Right lobe of liver (tissue), 6 donors: ENCODE measurements around the gene CAMK4. TPM values are rescaled to one million over a fixed set of nuclear protein-coding genes. Genes with fewer than 3 reads are reported as not detected.

ENCODE experiments used
- ATAC-seq, 4 donors: fragments of 200-7000 bp; cut with Tn5 transposase; one replicate each; pipeline ENCODE4 v1.9.1; 2020; ENCODE audit warnings: mild to moderate bottlenecking in 4 of 4, moderate library complexity in 4 of 4
- DNase-seq, 3 donors: peaks; one replicate each; pipeline ENCODE4 v3.0.0-alpha.2; 2020
- H3K27ac ChIP-seq, 3 donors: fragments of 200-600 bp; one replicate each; pipeline ENCODE4 v1.8.0; 2022
- H3K27me3 ChIP-seq, 2 donors: fragments of 200-600 bp; one replicate each; pipeline ENCODE4 v1.8.0; 2022
- H3K36me3 ChIP-seq, 4 donors: fragments of 200-600 bp; sonication (generic) in 1 of 4; one replicate each; pipeline versions ENCODE4 v1.5.1 to v1.8.0; 2017 to 2022; ENCODE audit warnings: control low read depth in 1 of 4
- H3K4me1 ChIP-seq, 4 donors: fragments of 200-600 bp; sonication (generic) in 1 of 4; one replicate each; pipeline versions ENCODE4 v1.5.1 to v1.8.0; 2017 to 2022; ENCODE audit warnings: control low read depth in 1 of 4
- H3K4me3 ChIP-seq, 3 donors: fragments of 200-600 bp; one replicate each; pipeline ENCODE4 v1.8.0; 2022
- H3K9me3 ChIP-seq, 4 donors: fragments of 200-600 bp; sonication (generic) in 1 of 4; one replicate each; pipeline versions ENCODE4 v1.5.1 to v1.8.0; 2017 to 2022; ENCODE audit warnings: control low read depth in 1 of 4
- CTCF ChIP-seq, 4 donors: fragments of 200-600 bp in 3 of 4; fragments of 450-650 bp in 1 of 4; IDR thresholded peaks; one replicate each; pipeline versions ENCODE4 v1.5.1 to v1.8.0; 2016 to 2022; ENCODE audit warnings: antibody characterized with exemption in 4 of 4, mild to moderate bottlenecking in 2 of 4
- POLR2A ChIP-seq: fragments of 450-650 bp; IDR thresholded peaks from one replicate; pipeline ENCODE4 v1.6.1; 2017; ENCODE audit warnings: antibody characterized with exemption, mild to moderate bottlenecking
- WGBS: methylation state at CpG from one replicate; pipeline ENCODE4 v1.1.6; 2018; ENCODE audit warnings: low coverage, low lambda C conversion rate; ENCODE audit not compliant: insufficient coverage; ENCODE audit errors: missing lambda C conversion rate; 5-methylcytosine and 5-hydroxymethylcytosine counted together
- intact Hi-C, 2 donors: fragments of 100-400 bp; cut with DNase I; formaldehyde crosslinking; loops; one replicate each; pipeline versions ENCODE4 v1.11.2 to v1.14.1; 2022
- total RNA-seq, 6 experiments: library from RNA; depleted of rRNA in 2 of 6; stranded (reverse); fragments of >200 nt in 2 of 6; fragmentation: NEBNext Ultra II Directional in 3 of 6; extraction: Animal tissue kit (Norgen Biotek cat#: 25700) in 3 of 6; gene quantifications; one replicate each; pipeline versions ENCODE4 v1.1.0 to v1.2.4, GENCODE V29; 2016 to 2023
- donor health status: DM: no; HTN: yes; CAD: no.
- donor health status: DM: no; HTN: no; CAD: no.
- donor health status: DM: no; HTN: no; CAD: no.
- donor health status: DM: no; HTN: yes; CAD: no.
- donor health status: DM: no; HTN: yes; CAD: no.

The CAMK4 gene
- total RNA-seq, 6 experiments from 2014 or later = 0.81 to 4.3 (median 1.3) TPM

- Histone ChIP-seq H3K27me3 (no peaks in the 10 kb centered on the region), H3K4me3 (no peak overlapping the region), H3K27ac (no peak overlapping the region), H3K4me1 (no peaks in the 10 kb centered on the region), H3K9me3 (no peaks in the 10 kb centered on the region), H3K36me3 (no peaks in the 10 kb centered on the region)
- intact Hi-C loops = no loop called here
- ATAC-seq = no peak
- no peak for DNase-seq
- TF ChIP-seq POLR2A (no peak), CTCF (IDR thresholded peaks at IDR 0.05) (no peak)
- WGBS = 61% methylated on average over 6 of the region's 6 CpGs
These were observed 56.2 kb downstream of the CAMK4 start for GRCh38 chr5:111280282-111280951.

GRCh38 chr5:111282798-111283197 lies 58.6 kb downstream of the CAMK4 start:
- H3K36me3 ChIP-seq = no peaks in the 10 kb centered on the region
- no peak overlapping the region for H3K27ac ChIP-seq
- TF ChIP-seq POLR2A (no peak), CTCF (IDR thresholded peaks at IDR 0.05) (no peak)
- WGBS = 50% methylated on average over 3 of the region's 3 CpGs
- DNase-seq = no peak
- H3K9me3 ChIP-seq = no peaks in the 10 kb centered on the region
- H3K27me3 ChIP-seq = no peaks in the 10 kb centered on the region
- intact Hi-C loops = no loop called here
- no peaks in the 10 kb centered on the region for H3K4me1 ChIP-seq
- no peak for ATAC-seq
- no peak overlapping the region for H3K4me3 ChIP-seq

- ATAC-seq = no peak
These were observed 60.6 kb downstream of the CAMK4 start for GRCh38 chr5:111284825-111285224.

GRCh38 chr5:111294551-111294950 lies 70.4 kb downstream of the CAMK4 start:
- Histone ChIP-seq H3K36me3 (no peaks in the 10 kb centered on the region), H3K27ac (no peak overlapping the region), H3K27me3 (no peaks in the 10 kb centered on the region), H3K4me3 (no peak overlapping the region), H3K4me1 (no peaks in the 10 kb centered on the region), H3K9me3 (no peaks in the 10 kb centered on the region)
- DNase-seq = no peak
- no peak for TF ChIP-seq POLR2A
- no peak for ATAC-seq
- intact Hi-C loops = no loop called here

More at GRCh38 chr5:111284825-111285224, 60.6 kb downstream of the CAMK4 start:
- no peak overlapping the region for H3K27ac ChIP-seq
- no peak overlapping the region for H3K4me3 ChIP-seq
- WGBS = 47% methylated on average over 2 of the region's 2 CpGs
- DNase-seq = no peak
- no peaks in the 10 kb centered on the region for H3K4me1 ChIP-seq
- intact Hi-C loops = no loop called here
- TF ChIP-seq POLR2A (no peak), CTCF (IDR thresholded peaks at IDR 0.05) (no peak)
- H3K27me3 ChIP-seq = no peaks in the 10 kb centered on the region
- H3K9me3 ChIP-seq = no peaks in the 10 kb centered on the region
- H3K36me3 ChIP-seq = no peaks in the 10 kb centered on the region

GRCh38 chr5:111295649-111296048 lies 71.5 kb downstream of the CAMK4 start:
- Histone ChIP-seq H3K36me3 (no peaks in the 10 kb centered on the region), H3K27me3 (no peaks in the 10 kb centered on the region), H3K9me3 (no peaks in the 10 kb centered on the region), H3K27ac (no peak overlapping the region), H3K4me1 (no peaks in the 10 kb centered on the region), H3K4me3 (no peak overlapping the region)
- DNase-seq (no peak), ATAC-seq (no peak)
- intact Hi-C loops = no loop called here
- WGBS = 72% methylated on average over 3 of the region's 3 CpGs
- TF ChIP-seq CTCF (IDR thresholded peaks at IDR 0.05) (no peak), POLR2A (no peak)
